ENCODE results near the gene NTRK3.
"Not testable (repeated sequence)": the region's sequence is repeated elsewhere in the genome, so short reads cannot be mapped to it uniquely, and the experiment has no call there.

Gene NTRK3

DNA sequence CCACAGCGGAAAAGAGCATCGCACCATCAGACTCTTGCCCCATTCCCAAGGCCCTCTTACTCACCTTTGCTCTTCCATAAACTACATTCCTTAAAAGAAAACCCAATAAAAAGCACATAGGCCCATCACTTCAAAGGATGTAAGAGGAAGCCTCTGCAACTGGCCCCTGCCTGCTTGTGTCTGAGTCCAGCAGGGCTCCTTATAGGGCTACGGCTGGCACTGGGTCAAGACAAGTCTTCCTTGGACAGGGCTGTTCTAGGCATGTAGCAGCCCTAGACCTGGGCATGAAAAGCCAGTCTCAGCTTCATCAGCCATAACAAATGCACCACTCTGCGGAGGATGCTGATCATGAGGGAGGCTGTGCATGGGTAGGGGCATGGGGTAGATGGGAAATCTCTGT lies 218.3 kb downstream of the NTRK3 start:
- TF ChIP-seq, protein P1, sequence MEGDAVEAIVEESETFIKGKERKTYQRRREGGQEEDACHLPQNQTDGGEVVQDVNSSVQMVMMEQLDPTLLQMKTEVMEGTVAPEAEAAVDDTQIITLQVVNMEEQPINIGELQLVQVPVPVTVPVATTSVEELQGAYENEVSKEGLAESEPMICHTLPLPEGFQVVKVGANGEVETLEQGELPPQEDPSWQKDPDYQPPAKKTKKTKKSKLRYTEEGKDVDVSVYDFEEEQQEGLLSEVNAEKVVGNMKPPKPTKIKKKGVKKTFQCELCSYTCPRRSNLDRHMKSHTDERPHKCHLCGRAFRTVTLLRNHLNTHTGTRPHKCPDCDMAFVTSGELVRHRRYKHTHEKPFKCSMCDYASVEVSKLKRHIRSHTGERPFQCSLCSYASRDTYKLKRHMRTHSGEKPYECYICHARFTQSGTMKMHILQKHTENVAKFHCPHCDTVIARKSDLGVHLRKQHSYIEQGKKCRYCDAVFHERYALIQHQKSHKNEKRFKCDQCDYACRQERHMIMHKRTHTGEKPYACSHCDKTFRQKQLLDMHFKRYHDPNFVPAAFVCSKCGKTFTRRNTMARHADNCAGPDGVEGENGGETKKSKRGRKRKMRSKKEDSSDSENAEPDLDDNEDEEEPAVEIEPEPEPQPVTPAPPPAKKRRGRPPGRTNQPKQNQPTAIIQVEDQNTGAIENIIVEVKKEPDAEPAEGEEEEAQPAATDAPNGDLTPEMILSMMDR (IDR thresholded peaks at IDR 0.05; ENCODE audit: control insufficient read depth, extremely low read depth, insufficient read depth): no peak
- DNase-seq (ENCODE audit: low read depth): no peak
- no peak overlapping the region for H3K4me3 ChIP-seq (ENCODE audit: low read depth, low read length)

DNA sequence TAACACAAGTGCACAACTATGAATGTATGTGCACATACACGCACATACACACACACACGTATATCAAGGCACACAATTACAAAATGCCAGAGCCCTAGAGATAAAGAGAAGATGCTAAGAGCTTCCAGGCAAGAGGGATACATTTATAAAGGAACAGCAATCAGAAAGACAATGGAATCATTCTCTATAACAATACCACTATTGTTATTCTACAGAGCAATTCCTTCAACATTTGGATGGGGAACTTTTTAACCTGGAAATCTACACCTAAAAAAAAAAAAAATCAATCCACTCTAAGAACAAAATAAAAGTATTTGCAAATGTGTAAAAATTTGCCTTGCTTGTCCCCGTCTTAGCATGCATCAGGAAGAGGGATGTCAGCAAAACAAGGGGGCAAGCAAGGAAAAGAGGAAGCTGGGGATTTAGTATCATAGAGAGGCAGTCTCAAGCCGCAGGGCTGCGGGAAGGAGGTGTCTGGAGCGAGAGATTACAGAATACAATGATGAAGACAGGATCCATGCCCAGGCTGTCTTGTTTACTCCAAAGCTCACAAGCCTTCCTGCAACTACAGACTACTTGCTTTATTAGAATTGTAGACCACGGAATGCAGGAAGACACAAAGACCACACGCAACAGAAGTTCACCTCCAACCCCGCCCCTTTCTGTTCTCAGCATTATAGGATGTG lies 220.2 kb downstream of the NTRK3 start:
- DNase-seq (ENCODE audit: low read depth): no peak
- H3K4me3 ChIP-seq (ENCODE audit: low read depth, low read length): no peak overlapping the region
- TF ChIP-seq, protein P1 (IDR thresholded peaks at IDR 0.05; ENCODE audit: control insufficient read depth, extremely low read depth, insufficient read depth): no peak

GRCh38 chr15:88035381-88035780 lies 221.2 kb downstream of the NTRK3 start:
- DNase-seq (ENCODE audit: low read depth): no peak
- H3K4me3 ChIP-seq (ENCODE audit: low read depth, low read length): no peak overlapping the region
- TF ChIP-seq, protein P1 (IDR thresholded peaks at IDR 0.05; ENCODE audit: control insufficient read depth, extremely low read depth, insufficient read depth): no peak

- DNase-seq (ENCODE audit: low read depth); H3K4me3 ChIP-seq (ENCODE audit: low read depth, low read length): not testable (repeated sequence)
Measured at GRCh38 chr15:88033421-88033820, 223.1 kb downstream of the NTRK3 start.

DNA sequence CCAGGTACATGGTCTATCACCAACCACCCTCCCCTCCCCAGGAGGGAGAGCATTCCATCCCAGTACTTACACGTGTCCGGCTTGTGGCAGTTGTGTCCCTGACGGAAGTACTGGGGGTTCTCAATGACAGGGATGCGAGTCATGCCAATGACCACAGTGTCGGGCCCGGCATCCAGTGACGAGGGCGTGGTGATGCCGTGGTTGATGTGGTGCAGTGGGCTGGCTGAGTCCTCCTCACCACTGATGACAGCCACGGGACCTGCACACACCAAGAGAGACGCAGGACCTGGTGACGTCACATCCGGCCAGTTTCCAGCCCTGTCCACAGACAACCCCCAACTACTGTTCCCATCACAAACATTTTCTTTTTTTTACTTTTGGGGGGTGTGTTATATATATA lies 223.8 kb downstream of the NTRK3 start:
- no peak overlapping the region for H3K4me3 ChIP-seq (ENCODE audit: low read depth, low read length)
- DNase-seq (ENCODE audit: low read depth): no peak
- TF ChIP-seq, protein P1 (IDR thresholded peaks at IDR 0.05; ENCODE audit: control insufficient read depth, extremely low read depth, insufficient read depth): no peak

DNA sequence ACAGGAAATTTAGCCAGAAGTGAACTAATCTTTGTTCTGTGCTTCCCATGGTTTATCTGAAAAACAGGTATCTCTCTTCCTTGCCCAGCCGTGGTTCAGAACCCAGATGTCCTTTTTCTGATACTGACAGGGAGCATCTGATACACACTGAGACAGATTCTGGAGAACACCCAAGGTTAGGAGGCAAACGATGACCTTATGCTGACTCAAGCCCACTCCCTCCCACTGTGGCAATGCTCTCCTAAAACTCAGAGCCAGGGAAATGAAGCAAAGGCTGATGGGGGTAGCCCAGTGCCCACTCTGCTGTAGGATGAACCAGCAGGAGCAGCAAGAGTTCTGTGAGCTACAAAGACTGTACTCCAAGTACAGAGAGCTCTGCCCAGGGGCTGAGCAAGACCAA lies 225.1 kb downstream of the NTRK3 start:
- H3K4me3 ChIP-seq (ENCODE audit: low read depth, low read length): no peak overlapping the region
- TF ChIP-seq, protein P1 (IDR thresholded peaks at IDR 0.05; ENCODE audit: control insufficient read depth, extremely low read depth, insufficient read depth): no peak
- no peak for DNase-seq (ENCODE audit: low read depth)

- no peak for DNase-seq (ENCODE audit: low read depth)
Measured at GRCh38 chr15:88029696-88030095, 226.8 kb downstream of the NTRK3 start.

More at GRCh38 chr15:88029696-88030095, 226.8 kb downstream of the NTRK3 start:
- H3K4me3 ChIP-seq (ENCODE audit: low read depth, low read length): no peak overlapping the region
- TF ChIP-seq, protein P1 (IDR thresholded peaks at IDR 0.05; ENCODE audit: control insufficient read depth, extremely low read depth, insufficient read depth): no peak
